ENCODE measurements around the gene CYTL1. TPM values are rescaled to one million over a fixed set of nuclear protein-coding genes. Genes with fewer than 3 reads are reported as not detected.

The CYTL1 gene
- total and polyA plus RNA-seq, 2 of the 4 experiments (the other 2 are of a cell fraction) = 1.3 to 7.4 TPM

DNA sequence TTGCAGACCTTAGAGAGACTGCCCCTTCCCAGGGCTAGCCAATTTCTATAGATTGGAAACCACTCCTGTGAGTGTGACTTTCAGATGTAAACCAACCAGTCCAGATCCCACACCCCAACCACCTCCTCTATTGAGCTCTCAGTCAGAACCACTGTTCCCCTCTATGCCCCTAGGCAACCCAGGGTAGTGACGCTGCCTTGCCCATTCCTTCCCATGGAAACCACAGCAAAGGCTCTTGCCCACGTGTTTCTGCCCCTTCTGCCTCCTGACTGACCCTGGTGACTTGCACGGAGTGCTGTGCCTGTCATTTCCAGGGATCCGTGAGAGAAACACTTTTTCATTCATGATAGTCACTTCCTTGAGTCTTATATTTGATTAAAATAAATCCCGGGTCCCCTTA is 32.4 kb downstream of the CYTL1 start:
- Histone ChIP-seq H3K9me1 (ENCODE audit: insufficient read depth, low read length) (no peaks in the 10 kb centered on the region), H2BK15ac (ENCODE audit: low read depth, low read length) (no peak overlapping the region), H2BK5ac (ENCODE audit: low read depth, low read length, poor library complexity, severe bottlenecking) (no peak overlapping the region), H3K56ac (ENCODE audit: extremely low read depth, insufficient read depth, low read length) (no peak overlapping the region), H4K8ac (ENCODE audit: low read depth in 2 of 2, low read length in 2 of 2) (no peak overlapping the region), H3K23ac (ENCODE audit: low read depth, low read length) (no peak overlapping the region), H3K36me3 (ENCODE audit: control insufficient read depth, insufficient read depth, low read length) (no peaks in the 10 kb centered on the region), H2AK5ac (ENCODE audit: low read depth, low read length) (no peak overlapping the region), H2AFZ (replicated peaks; ENCODE audit: low read length, poor library complexity) (no peak overlapping the region), H2AK9ac (replicated peaks; ENCODE audit: low read depth, low read length, poor library complexity) (no peak overlapping the region), H2BK120ac (ENCODE audit: low read depth, low read length) (no peak overlapping the region), H3K79me1 (ENCODE audit: low read depth in 1 of 2, low read length in 2 of 2) (no peaks in the 10 kb centered on the region), H3K14ac (replicated peaks; ENCODE audit: low read depth, low read length) (no peak overlapping the region), H3K27me3 (ENCODE audit: control insufficient read depth, insufficient read depth, low read length) (peaks cover 9% of the 10 kb centered on the region), H3K4ac (ENCODE audit: low read depth, low read length) (no peak overlapping the region), H4K91ac (ENCODE audit: insufficient read depth, low read depth, low read length) (no peak overlapping the region), H3K9me3 (ENCODE audit: control insufficient read depth, insufficient read depth, low read length) (no peaks in the 10 kb centered on the region), H3K4me1 (ENCODE audit: control insufficient read depth, insufficient read depth, low read length) (peaks cover 9% of the 10 kb centered on the region), H3K18ac (ENCODE audit: low read depth, low read length) (no peak overlapping the region), H4K20me1 (ENCODE audit: insufficient read depth, low read length) (no peaks in the 10 kb centered on the region), H2BK20ac (ENCODE audit: low read depth, low read length) (no peak overlapping the region), H3K9ac (ENCODE audit: low read depth, low read length) (no peak overlapping the region), H3K27ac (ENCODE audit: insufficient read depth, low read length) (no peak overlapping the region), H3K4me2 (ENCODE audit: low read depth, low read length) (no peak overlapping the region), H3K4me3 (ENCODE audit: insufficient read depth, low read depth, low read length) (no peak overlapping the region), H4K5ac (ENCODE audit: low read depth, low read length) (no peak overlapping the region)
- POLR2A ChIA-PET (ENCODE audit: unreplicated experiment) = no interaction called here
- in situ Hi-C loops (cut with MboI; ENCODE audit: low sequenced_read_pairs) (no loop called here), dilution Hi-C loops (cut with HindIII; ENCODE audit: low sequenced_read_pairs, unreplicated experiment) (no loop called here), intact Hi-C loops (cut with micrococcal nuclease) (no loop called here)
- no TSS peak for BruUV-seq (replicated peaks)
- WGBS, 2 experiments (ENCODE audit: extremely low coverage in 2 of 2, insufficient read length in 1 of 2) = 67% methylated on average over 3 of the region's 5 CpGs; no CpG with 5 or more reads in 1 of the 2 experiments
- ATAC-seq (ENCODE audit: low read depth) (no peak), DNase-seq (no peak)
- TF ChIP-seq SMC3 (IDR thresholded peaks at IDR 0.05; ENCODE audit: low read depth, low read length) (no peak), RCOR1 (IDR thresholded peaks at IDR 0.05; ENCODE audit: insufficient replicate concordance, low read length) (no peak)
- CTCF ChIA-PET = no interaction called here
